GM12875 (cell line): ENCODE measurements around the gene PTTG1.

Experiments
- H3K4me3 ChIP-seq: one replicate; pipeline ENCODE4 v1.5.1; 2011; ENCODE audit warnings: low read depth, low read length, control low read depth
- TF ChIP-seq, protein P1 (sequence below): IDR thresholded peaks from 2 replicates; pipeline ENCODE4 v1.5.1; 2011; ENCODE audit warnings: low read depth, mild to moderate bottlenecking, control low read depth, inconsistent platforms, low read length, moderate library complexity, borderline replicate concordance; ENCODE audit not compliant: insufficient read depth

PTTG1 gene

DNA sequence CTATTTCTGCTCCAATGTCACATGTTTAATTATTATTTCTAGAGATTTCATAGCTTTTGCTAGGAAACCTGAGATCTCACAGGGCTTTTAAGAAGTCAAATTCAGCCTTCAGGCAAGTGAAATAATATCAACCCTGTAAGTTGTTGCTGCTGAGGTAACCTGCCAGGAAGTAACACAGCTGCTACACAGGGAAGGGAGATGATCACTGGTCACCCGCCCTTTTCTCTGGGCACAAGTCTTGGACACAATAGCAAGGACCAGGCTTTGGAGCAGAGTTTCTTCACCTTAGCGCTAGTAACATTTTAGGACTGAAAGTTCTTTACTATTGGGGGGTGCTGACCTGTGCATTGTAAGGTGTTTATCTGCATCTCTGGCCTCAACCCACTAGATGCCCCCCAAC, 50.1 kb downstream of the PTTG1 start:
- peak overlapping the region; percentile 62 for H3K4me3 ChIP-seq
- TF ChIP-seq, protein P1, sequence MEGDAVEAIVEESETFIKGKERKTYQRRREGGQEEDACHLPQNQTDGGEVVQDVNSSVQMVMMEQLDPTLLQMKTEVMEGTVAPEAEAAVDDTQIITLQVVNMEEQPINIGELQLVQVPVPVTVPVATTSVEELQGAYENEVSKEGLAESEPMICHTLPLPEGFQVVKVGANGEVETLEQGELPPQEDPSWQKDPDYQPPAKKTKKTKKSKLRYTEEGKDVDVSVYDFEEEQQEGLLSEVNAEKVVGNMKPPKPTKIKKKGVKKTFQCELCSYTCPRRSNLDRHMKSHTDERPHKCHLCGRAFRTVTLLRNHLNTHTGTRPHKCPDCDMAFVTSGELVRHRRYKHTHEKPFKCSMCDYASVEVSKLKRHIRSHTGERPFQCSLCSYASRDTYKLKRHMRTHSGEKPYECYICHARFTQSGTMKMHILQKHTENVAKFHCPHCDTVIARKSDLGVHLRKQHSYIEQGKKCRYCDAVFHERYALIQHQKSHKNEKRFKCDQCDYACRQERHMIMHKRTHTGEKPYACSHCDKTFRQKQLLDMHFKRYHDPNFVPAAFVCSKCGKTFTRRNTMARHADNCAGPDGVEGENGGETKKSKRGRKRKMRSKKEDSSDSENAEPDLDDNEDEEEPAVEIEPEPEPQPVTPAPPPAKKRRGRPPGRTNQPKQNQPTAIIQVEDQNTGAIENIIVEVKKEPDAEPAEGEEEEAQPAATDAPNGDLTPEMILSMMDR: no peak

DNA sequence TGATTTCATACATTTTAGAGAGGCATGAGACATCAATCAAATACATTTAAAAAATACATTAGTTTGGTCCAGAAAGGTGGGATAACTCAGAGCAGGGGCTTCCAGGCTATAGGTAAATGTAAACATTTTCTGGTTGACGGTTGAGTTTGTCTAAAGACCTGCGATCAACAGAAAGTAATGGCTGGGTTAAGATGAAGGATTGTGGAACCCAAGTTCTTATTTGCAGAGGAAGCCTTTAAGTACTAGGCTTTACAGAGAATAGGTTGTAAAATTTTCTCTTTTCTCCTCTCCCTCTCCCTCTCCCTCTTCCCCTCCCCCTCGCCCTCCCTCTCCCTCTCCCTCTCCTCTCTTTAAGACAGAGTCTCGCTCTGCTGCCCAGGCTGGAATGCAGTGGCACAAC, 50.8 kb downstream of the PTTG1 start:
- TF ChIP-seq, protein P1: no peak
- peak overlapping the region; percentile 22 for H3K4me3 ChIP-seq

DNA sequence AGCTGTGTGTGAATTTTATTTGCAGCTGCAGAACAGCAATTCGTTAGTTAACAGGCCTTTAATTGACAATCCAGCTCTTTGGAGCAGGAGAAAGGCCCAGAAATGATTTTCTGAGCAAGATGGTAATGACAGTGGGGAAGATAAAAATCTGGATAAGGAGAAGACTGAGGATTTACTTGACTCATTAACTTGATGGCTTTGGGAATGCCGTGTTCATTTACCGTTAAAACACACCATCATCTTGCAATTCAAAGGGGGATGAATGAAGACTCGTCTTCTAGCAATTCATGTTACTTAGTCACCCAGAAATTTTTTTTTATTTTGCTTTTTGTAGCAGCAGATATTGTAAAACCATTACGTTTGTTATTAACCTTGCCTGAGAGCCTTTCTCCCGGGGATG, 52.0 kb downstream of the PTTG1 start:
- TF ChIP-seq, protein P1: no peak

DNA sequence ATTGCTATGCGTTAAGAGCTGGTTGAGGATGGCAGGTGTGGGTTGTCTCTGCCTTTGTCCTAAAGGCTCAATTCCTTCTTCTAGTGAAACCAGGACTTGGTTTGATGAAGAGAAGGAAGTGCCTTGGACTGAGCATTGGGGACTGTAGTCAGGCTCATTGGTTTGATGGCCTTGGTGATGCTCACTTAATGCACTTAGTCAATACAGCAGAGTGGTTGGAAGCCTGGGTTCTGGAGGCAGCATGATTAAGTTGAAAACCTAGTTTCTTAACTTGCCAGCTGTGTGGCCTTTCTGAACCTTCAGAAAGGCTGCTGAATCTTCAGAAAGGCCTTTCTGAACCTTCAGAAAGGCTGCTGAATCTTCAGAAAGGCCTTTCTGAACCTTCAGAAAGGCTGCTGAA, 52.4 kb downstream of the PTTG1 start:
- TF ChIP-seq, protein P1: no peak
- H3K4me3 ChIP-seq: no peak overlapping the region

More for the DNA sequence above, 52.0 kb downstream of the PTTG1 start:
- no peak overlapping the region for H3K4me3 ChIP-seq

DNA sequence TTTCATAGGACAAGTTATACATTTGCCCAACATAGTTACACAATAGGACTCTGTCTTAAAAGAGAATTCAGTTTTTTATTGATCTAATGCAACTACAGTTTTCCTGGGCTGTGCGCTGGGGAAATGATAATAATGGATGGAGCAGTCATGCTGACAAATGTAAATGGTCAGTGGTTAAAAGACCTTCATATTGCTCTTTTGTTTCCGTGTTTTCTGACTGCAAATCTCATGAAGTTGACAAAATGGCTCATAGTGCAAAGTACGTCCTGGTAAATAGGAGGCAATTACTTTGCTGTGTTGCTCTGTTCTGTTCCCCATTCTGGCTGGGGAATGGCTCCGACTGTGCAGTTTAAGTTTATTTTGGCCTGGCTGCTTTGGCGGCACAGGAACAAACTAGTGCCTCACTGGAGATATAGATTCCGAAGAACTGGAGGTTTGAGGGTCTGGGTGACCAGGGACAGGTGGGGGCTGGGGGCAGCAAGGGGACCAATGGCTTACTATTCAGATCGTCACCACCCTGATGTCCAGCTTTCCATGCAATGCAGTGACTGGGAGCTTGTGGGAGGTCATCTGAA, 54.3 kb downstream of the PTTG1 start:
- TF ChIP-seq, protein P1: no peak
- no peak overlapping the region for H3K4me3 ChIP-seq

DNA sequence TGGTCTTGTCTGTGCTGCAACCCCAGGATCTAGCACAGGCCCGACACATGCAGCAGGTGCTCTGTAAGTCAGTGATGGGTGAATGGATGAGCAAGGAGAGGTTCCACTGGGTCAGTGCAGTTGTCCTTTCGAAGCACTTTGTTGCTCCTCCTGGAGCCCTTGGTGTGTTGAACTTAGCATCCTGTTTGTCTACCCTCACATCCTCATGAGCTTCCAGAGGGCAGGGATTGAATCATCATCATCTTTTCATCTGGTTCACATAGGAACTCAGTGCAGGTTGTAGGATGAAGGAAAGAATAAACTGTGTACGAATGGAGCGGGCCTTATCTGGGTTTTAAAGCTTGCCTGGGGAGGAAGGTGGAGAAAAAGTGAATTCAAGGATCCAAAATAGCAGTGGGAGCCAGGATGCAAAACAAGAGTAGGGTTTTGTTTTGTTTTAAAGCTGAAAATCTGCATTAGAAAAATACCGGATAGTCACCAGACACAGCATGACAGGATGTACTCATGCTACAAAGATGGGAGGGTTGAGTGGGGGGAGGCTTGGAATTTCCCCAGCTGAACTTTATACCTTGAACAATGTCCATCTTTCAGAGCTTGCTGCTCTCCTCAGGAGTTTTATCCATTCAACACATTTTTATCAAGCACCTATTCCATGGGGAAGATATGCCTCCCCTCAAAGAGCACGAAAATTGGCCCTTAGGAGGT, 55.8 kb downstream of the PTTG1 start:
- TF ChIP-seq, protein P1: no peak
- H3K4me3 ChIP-seq: no peak overlapping the region

DNA sequence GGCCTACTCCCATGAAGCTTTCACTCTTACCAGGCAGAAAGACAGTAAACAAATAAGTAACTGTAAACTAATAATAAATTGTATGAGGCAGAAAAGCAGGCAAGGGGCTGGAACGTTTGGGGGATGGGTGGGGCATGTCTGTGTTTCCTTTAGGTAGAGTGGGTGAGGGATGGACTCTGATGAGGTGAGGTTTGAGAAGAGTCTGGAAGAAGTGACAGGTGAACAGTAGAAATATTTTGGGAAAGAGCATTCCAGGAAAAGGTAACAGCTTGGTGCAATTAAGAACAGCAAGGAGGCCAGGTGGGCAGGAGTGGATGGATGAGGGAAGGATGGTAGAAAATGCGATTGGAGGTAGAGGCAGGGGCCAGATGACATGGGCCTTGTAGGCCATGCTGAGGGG, 56.5 kb downstream of the PTTG1 start:
- no peak overlapping the region for H3K4me3 ChIP-seq
- TF ChIP-seq, protein P1: no peak
